HG03135 (cell line): ENCODE measurements around the gene ACTBL2.
"Not testable (repeated sequence)": the region's sequence is repeated elsewhere in the genome, so short reads cannot be mapped to it uniquely, and the experiment has no call there.

Experiments
- ATAC-seq: cut with Tn5 transposase; IDR thresholded peaks from one replicate; pipeline ENCODE4 v1.9.1; 2021; ENCODE audit warnings: mild to moderate bottlenecking, moderate library complexity; ENCODE audit not compliant: unreplicated experiment

The ACTBL2 gene

DNA sequence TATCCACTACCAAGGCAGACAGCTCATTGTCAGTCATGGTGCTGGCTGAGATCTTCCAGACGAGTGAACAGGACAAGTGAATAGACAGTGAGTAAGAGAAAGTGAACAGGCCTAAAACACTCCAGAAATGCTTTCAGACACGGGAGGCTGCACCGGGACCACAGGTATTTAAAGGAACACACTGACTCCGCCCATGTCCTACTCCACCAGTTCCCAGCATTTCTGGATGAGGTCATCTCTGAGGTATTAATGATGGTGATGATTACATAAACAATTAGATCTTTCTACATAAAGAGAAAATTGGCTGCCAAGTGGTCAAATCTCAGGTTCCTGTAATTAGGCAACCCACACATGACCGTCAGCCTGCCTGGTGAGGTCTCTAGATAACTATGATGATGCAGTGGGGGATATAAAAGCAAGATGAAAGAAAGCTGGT is at the start of gene ACTBL2:
TSS of gene ACTBL2 (minus strand) at position 141 of the 436 bp plus-strand sequence. CDS start at position 37, 104 bp downstream.
- no peak for ATAC-seq

DNA sequence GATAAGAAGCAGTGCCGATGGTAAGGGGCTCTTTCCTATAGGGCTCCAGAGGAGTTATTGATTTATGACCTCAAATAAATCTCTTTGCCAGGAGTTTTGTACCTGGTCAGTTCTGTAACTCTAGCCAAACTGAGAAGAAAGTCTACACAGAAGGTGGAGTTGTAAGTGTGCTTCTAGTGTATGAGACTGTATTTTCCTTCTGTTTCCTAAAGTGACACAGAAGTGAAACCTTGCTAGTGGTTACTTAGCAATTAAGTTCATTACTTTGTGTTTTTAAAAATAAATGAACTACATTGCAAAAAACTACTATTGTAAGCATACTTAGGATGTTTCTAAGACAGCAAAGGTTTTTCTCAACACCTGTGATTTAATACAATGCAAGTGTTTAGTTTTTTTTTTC is 48.7 kb upstream of the ACTBL2 start:
- no peak for ATAC-seq

DNA sequence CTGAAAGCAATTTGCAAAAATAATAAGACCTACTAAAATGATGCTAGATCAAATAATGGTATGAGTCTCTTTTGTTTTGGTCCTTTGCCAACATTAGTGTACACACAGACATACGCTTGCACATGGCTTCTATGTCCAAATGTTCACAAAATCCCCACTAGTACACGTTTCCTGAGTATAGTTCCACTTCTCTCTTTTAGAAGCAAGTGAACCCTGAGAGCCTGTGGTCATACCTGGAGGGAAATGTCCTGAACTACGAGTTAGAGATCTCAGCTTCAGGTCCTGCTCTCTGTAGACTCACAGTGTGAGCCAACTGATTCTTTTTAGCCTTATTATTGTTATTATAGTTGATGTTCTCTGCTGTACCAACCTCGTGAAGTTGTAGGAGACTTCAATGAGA is 47.3 kb upstream of the ACTBL2 start:
- ATAC-seq = no peak

DNA sequence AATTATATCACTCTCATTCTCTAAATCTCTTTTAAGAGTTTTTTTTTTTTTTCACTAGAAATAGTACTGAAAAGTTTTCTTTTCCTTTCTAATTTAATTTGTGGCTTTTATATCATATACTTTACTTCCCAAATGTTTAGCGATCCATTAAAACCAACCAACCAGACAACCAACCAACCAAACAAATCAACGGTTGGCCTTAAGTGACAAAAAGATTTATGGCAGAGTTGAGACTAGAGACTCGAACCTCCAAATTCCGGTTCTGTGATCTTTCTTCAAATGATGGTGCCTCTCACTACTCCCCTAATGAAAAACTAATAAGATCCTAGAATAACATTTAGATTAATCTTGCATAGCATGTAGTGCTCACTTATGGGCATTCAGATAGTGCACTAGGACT is 45.3 kb upstream of the ACTBL2 start:
- no peak for ATAC-seq

DNA sequence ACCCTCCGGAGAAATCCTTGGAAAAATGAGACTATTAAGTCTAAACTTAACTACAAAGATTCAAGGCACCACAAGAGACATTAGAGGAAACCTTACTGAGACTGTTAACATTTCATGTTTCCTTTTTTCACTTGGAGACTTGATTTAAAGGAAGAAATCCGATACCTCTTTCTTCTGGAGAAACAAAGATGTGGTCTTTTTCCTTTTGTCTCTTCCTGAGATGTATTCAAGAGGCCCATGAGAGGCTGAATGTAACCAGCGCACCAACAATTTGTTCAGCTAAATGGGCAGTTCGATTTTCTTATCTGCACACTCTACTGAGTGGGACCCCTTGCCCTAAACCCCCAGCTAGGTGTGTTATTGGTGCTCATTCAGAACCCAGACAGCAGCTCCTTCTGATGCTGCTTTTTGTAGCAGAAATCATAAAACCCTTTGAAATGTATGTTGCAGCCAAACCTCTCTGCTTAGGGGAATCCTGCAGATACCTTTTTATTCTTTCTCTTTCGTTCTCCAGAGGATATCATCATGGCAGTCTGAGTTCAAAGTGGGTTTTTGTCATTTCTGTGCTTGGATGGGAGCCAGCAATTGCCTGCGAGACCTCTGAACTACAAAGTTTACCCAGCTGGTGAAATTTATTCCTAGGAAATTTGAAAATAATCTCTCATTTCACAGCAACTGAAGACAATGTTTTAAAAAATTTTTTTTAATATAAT is 41.9 kb upstream of the ACTBL2 start:
- ATAC-seq = no peak

DNA sequence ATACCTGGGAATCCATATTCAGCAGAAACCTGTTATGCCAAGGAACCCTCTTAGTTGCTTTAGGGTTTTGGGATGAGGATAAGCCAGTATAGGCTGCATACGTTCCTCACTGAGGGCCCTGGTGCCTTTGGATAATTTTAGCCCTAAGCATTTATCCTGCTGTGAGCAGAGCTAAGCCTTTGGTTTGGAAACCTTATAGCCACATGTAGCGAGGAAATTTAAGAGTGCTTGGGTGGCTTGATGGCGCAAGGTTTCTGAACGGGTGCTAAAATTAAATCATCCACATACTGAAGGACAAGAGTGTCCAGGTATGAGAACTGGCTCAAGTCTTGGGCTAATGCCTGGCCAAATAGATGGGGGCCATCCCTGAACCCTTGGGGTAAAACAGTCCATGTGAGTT is 39.9 kb upstream of the ACTBL2 start:
- not testable (repeated sequence) for ATAC-seq

DNA sequence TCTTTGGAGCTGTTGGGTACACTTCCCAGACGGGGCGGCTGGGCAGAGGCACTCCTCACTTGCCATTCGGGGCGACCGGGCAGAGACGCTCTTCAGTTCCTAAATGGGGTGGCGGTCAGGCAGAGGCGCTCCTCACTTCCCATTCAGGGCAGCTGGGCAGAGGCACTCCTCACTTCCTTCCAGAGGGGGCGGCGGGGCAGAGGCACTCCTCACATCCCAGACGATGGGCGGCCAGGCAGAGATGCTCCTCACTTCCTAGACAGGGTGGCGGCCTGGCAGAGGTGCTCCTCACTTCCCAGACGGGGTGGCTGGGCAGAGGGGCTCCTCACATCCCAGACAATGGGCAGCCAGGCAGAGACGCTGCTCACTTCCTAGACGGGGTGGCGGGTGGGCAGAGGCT is 35.8 kb upstream of the ACTBL2 start:
- ATAC-seq = not testable (repeated sequence)

DNA sequence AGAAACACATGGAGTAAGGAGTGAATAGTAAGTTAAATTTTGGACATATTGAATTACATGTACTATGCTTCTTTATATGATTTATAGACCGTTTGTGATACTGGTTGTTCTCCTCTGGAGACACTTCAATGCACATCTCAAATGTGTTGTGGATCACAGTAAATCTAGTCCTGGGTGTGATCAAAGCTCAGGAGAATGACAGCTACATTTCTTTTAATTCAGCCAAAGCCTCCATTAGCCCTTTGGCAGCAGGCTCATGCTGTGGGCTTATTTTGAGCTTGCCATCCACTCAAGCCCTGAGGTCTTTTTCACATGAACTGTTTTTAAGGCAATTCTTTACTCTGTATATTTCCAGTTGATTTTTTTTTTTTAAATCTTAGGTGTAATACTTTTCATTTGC is 34.6 kb upstream of the ACTBL2 start:
- no peak for ATAC-seq

DNA sequence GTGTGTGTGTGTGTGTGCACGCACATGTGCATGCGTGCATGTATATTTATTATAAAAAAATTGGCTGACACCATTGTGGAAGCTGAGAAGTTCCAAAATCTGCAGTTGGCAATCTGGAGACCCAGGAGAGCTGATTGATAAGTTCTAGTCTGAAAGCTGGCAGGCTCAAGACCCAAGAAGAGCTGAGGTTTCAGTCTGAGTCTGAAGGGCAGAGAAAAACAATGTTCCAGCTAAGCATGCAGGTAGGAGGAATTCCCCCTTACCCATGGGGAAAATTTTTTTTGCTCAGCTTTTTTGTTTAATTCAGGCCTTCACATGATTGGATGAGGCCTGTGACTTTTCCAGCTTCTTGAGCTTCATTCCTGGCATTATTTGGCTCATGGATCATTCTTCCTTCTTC is 31.2 kb upstream of the ACTBL2 start:
- ATAC-seq = no peak

DNA sequence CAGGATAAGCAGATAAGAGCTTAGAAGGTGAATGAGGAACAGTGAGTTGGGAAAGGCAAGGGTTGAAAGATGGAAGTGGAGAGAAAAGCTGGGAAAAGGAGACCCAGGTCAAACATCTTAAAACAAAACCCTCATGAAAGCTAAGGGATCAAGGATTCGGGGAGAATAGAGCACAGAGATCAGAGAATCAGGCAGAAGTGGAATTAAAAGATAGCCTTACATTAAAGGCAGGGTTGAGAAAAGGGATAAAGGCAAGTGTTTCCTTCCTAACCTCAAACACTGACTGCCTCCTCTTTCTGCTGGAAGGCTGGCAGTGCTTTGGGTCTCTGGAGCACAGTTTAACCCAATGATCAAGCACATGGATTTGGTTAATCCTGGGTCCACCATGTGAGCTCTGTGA is 28.7 kb upstream of the ACTBL2 start:
- ATAC-seq = no peak

DNA sequence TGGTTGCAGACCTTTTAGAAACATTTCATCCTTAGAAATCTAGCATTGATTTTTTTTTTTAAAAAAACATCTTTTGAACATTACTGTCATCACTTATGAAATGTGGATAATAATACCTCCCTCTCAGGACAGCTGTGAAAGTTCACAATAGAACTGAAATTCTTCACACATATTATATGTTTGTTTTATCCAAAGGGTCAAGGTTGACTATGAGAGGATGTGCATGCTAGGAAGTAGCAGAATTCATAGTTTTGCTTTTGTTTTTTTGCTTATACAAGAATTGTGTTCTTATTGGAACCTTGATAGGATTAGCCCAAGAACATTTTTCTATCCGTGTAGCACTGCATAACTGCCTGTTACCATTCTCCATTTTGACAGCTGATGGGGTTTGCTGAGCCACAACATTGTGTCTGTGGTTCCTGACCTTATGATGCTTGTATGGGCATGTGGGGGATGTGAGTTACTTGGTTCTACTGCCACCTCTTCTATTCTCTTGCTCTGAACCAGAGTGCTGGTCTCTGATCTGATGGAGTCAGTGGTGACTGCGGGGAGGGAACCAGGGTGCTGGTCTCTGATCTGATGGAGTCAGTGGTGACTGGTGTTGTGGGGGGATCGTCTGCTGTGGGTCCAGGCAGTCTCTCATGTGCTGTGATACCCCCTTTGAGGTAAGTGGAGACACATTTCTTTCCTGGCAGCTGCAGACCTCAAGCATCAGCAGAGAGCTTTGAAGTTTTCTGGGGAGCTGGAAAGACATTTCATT is 27.1 kb upstream of the ACTBL2 start:
- ATAC-seq = no peak

DNA sequence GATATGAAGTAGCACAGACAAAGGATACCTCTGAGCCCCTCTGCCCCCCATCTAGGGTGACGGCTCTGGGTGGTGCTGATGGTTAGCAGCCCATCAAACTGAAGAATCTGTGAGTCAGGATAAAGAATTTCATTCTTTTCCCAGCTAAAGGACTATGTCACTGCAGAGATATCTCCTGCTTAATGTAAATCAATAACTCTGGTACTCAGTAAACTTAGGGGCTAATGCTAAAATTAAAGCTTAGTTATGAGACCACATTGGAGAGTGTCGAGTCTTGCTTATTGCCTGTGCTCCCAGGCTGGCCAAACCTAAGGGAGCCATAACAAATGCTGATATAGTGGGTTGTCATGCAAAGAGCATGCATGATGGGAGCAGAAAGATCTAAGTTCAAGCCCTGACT is 25.6 kb upstream of the ACTBL2 start:
- ATAC-seq = no peak

DNA sequence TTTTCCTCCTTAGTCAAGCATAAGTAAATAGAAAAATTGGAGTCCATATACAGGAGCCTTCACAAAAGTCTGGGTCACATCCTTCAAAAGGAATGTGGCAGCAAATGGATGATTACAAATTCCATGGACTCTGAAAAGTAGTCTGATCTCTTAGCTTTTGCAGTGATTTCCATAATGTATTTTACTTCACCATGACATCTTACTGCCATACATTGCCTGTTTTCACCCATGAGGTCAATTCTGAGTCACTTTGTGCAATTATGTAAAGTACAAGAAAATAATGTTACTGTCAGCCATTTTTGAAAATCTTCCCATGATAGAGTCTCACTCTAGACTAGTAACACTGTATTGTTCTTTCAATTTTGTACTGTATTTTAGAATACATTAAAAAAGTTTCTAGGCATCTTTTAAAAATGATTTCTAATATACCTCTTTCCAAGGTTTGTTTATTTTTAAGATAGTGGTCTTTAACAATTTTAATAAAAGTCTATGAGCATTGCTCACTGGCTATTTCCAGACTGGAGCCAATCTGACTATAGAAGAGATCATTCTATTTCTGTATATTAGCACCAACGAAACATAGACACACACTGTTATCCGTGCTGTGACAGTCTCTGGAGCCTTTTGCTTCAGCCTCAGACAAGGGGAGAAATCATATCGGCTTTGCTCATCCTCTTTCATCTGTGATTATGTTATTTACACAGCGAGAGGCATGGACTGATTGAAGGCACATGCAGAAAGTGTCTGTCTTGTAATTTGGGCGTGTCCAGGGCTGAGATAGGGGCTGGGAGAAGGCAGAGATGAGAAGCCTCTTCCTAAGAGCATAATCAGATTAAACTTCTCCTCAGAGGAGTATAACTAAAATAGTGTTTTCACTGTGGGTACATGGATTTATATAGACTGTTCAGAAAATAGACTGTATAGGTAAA is 22.9 kb upstream of the ACTBL2 start:
- no peak for ATAC-seq

DNA sequence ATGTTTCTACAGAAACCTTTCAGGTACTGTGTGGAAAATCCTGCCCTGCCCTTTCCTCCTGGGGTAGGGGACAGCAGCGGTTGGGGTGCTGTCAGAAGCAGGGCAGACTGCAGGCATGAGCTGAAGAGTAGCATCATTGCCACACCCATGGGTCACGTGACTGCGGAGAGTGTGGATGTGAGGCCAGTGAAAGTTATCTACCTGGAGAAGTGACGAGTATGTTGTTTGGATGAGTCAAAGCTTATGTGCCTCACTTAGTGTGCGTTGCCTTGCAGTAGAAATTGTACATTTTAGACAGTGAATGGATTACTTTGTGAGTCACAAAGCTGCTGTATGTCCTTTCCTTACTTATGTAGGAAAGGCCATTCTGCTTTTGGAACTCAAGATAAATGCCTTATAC is 21.7 kb upstream of the ACTBL2 start:
- ATAC-seq = no peak

DNA sequence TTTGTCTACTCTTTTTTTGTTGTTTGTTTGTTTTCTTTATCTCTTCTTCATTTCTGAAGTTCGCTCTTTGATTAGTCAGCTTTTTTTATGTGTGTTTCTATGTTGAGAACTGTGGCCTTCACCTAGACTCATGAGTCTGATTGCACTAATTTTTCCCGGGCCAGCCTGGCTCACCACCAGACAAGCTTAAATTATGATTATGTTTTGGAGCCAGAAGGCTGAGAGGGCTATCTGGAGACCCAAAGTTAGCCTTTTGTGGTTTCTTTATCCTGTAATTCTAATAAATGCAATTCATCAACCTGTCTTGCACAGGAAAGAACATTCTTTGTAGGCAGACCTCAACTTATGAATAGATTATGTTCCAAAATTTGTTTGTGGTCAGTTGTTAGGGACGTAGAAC is 20.8 kb upstream of the ACTBL2 start:
- ATAC-seq = no peak

DNA sequence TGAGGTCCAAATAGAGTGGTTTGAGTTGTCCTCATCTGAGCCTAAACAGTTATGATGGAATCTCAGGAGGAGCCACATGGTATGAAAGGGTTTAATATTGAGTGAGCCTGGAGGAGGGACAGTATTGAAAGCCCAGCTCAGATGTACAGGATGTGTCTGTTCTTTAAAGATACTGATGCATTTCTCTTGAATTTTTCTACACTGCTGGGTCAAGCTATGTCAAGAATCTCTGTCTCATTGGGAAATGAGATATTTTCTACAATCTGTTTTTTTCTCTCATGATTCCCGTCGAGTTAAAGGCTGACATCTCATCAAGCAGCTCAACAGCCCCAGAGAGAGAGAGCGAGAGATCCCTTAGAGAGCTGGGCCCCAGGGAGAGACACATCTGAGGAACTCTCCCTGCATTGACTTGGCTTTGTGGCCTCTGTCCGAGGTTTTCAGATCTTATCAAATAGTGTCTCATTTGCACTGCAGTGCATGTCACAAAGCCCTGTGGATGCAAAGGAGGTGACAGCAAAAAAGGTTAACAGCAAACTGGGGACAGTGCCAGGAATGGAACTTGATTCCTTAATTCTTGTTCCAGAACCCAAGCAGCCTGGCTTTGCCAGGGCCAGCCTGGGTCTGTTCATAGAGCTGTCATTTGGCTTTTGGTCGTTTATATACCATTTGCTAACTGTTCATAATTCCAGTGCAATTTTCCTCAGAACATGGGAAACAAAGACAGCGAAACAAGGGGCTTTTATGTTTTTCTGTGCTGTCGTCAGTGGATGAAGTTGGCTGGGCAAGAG is 19.0 kb upstream of the ACTBL2 start:
- no peak for ATAC-seq

DNA sequence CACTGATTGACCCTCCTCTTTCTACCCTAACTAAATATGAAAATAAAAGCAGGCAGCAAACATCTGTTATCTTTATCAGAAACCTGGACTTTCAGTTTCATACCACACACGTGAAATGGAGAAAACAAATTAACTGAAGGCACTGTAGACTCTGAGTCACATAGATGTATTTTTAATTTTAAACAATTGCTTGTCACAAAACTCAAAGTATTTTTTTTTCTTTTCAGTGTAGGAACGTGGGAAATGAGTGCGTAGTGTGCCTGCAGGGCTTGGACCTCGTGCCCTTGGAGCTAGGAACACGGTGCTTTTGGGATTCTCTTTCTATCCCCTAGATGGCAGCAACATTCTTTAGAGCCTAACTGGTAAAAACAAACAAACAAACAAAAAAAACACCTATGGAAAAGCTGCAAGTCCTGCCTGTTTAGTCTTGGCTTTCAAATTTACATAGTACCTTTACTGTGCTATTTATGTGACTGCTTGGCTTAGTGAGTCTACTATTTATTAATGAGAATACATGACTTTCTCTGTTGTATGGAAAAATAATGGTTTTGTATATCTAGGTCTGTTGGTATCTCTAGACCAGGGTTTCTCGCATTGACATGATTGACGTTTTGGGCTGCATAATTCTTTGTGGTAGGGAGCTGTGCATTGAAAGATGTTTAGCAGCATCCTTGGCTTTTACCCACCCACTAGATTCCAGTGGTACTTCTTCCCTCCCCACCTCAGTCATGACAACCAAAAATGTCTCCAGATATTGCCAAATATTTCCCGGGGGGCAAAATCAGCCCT is 16.8 kb upstream of the ACTBL2 start:
- ATAC-seq = peak; percentile 87

DNA sequence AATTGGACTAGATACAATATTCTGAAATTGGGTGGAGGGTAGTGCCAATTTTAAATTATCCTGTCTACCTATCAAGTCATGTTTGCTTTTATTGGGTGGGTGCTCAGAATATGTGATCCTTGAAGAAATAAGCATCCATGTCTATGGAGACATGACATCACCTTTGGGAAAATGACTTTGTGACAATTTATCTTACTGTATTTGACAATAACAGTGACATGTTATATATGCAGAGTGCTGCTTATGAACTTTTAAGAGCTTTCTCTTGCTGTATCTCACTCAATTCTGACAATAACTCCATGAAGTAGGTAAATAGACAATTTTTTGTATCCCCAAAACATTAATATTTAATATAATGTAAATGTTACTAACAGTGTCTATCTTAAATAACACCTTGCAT is 15.1 kb upstream of the ACTBL2 start:
- no peak for ATAC-seq

DNA sequence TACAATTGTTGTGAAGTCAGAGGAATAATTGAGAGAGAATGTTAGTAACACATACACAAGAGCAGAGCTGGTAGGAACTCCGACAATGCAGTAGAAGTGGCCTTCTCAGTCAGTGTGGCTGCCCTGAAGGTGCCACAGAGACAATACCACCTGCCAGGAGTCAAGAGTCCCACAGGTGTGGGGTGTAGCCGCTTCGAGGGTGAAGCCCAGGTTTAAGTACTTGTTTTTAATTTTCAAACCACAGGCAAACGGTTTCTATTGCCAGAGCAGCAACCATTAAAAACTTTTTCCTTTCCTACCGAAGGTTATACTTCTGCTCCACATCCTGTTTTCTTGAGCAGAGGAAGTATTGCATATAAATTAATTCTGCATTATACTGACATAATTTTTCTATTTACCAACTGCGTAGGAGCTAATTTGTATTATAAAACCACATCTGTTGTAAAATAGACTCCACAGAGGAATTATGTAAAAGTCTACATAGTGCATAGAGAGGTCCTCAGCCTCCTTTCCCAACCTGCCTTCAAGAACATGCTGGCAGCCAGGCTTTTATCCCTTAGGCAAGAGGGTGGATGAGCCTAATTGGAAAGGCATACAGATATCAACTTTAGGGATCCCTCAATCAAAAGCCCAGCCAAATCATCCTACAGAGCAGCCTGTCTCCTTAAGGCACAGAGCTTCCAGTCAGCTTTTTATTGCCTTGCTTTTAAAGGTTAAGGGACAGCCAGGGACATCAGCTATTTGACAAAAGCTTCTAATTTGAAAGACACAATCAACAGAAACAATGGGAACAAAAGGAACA is 12.9 kb upstream of the ACTBL2 start:
- no peak for ATAC-seq
